Upper lobe of left lung (tissue), 4 donors: Measurements from ENCODE around the gene ZG16.

Experiments
- CTCF ChIP-seq, 6 experiments: fragments of 450-650 bp in 4 of 6; fragments of 200-600 bp in 2 of 6; sonication (generic) in 2 of 6; IDR thresholded peaks; one replicate each; pipeline ENCODE4 v1.5.1; 2016 to 2019; ENCODE audit warnings: antibody characterized with exemption in 6 of 6
- EP300 ChIP-seq, 4 donors: sonication (generic); formaldehyde crosslinking; IDR thresholded peaks; one replicate each; pipeline ENCODE4 v1.5.1; 2017; ENCODE audit warnings: antibody characterized with exemption in 4 of 4, control low read depth in 2 of 4
- POLR2A ChIP-seq, 4 donors: fragments of 450-650 bp; IDR thresholded peaks; one replicate each; pipeline ENCODE4 v1.5.1; 2016 to 2017; ENCODE audit warnings: antibody characterized with exemption in 4 of 4, mild to moderate bottlenecking in 2 of 4
- POLR2AphosphoS5 ChIP-seq, 2 donors: sonication (generic); formaldehyde crosslinking; IDR thresholded peaks; one replicate each; pipeline ENCODE4 v1.5.1; 2017; ENCODE audit warnings: antibody characterized with exemption in 2 of 2

GRCh38 chr16:29831490-29831889, 53.4 kb downstream of the ZG16 start:
- no peak for TF ChIP-seq POLR2A (IDR thresholded peaks at IDR 0.05)
- TF ChIP-seq POLR2AphosphoS5 (IDR thresholded peaks at IDR 0.05), result no peak
- no peak for TF ChIP-seq EP300 (IDR thresholded peaks at IDR 0.05)
- TF ChIP-seq CTCF (IDR thresholded peaks at IDR 0.05), result no peak
